GM06990 (cell line): ENCODE measurements around the gene BTBD3.

Source experiments
- DNase-seq: peaks from one replicate; pipeline ENCODE4 v3.0.0-alpha.2; 2011; ENCODE audit not compliant: insufficient read length; ENCODE audit errors: extremely low read depth
- H3K27me3 ChIP-seq: replicated peaks from 2 replicates; pipeline ENCODE4 v1.6.0; 2011; ENCODE audit warnings: low read length; ENCODE audit not compliant: control insufficient read depth, insufficient read depth
- H3K36me3 ChIP-seq: 2 replicates; pipeline ENCODE4 v1.5.1; 2011; ENCODE audit warnings: low read length; ENCODE audit not compliant: control insufficient read depth, insufficient read depth
- H3K4me3 ChIP-seq: replicated peaks from 2 replicates; pipeline ENCODE4 v1.5.1; 2011; ENCODE audit warnings: low read depth, mild to moderate bottlenecking, control low read depth, low read length
- CTCF ChIP-seq: IDR thresholded peaks from 2 replicates; pipeline ENCODE4 v1.5.1; 2011; ENCODE audit warnings: low read length, control low read depth, mild to moderate bottlenecking, inconsistent platforms; ENCODE audit not compliant: insufficient read depth, poor library complexity, severe bottlenecking

Gene BTBD3

GRCh38 chr20:11941593-11942246 is 24.0 kb downstream of the BTBD3 start:
- DNase-seq = no peak
- Histone ChIP-seq H3K27me3 (no peaks in the 10 kb centered on the region), H3K4me3 (no peak overlapping the region), H3K36me3 (no peaks in the 10 kb centered on the region)
- no peak for TF ChIP-seq CTCF

- Histone ChIP-seq H3K27me3 (no peaks in the 10 kb centered on the region), H3K4me3 (no peak overlapping the region), H3K36me3 (no peaks in the 10 kb centered on the region)
- no peak for DNase-seq
- TF ChIP-seq CTCF = no peak
These were observed 26.1 kb downstream of the BTBD3 start for GRCh38 chr20:11943778-11944177.

GRCh38 chr20:11948806-11949205 is 31.1 kb downstream of the BTBD3 start:
- H3K36me3 ChIP-seq = no peaks in the 10 kb centered on the region
- no peaks in the 10 kb centered on the region for H3K27me3 ChIP-seq
- TF ChIP-seq CTCF = no peak
- H3K4me3 ChIP-seq = no peak overlapping the region
- no peak for DNase-seq

- Histone ChIP-seq H3K27me3 (no peaks in the 10 kb centered on the region), H3K4me3 (no peak overlapping the region), H3K36me3 (no peaks in the 10 kb centered on the region)
- DNase-seq = no peak
- no peak for TF ChIP-seq CTCF
These were observed 32.0 kb downstream of the BTBD3 start for GRCh38 chr20:11949711-11950110.

- no peak for TF ChIP-seq CTCF
- Histone ChIP-seq H3K36me3 (no peaks in the 10 kb centered on the region), H3K27me3 (no peaks in the 10 kb centered on the region), H3K4me3 (no peak overlapping the region)
- DNase-seq = no peak
These were observed 34.0 kb downstream of the BTBD3 start for GRCh38 chr20:11951696-11952095.

GRCh38 chr20:11952639-11953038 is 34.9 kb downstream of the BTBD3 start:
- TF ChIP-seq CTCF = no peak
- DNase-seq = no peak
- Histone ChIP-seq H3K27me3 (no peaks in the 10 kb centered on the region), H3K4me3 (no peak overlapping the region), H3K36me3 (no peaks in the 10 kb centered on the region)
